Measurements from ENCODE around the gene TAF9.

DNA sequence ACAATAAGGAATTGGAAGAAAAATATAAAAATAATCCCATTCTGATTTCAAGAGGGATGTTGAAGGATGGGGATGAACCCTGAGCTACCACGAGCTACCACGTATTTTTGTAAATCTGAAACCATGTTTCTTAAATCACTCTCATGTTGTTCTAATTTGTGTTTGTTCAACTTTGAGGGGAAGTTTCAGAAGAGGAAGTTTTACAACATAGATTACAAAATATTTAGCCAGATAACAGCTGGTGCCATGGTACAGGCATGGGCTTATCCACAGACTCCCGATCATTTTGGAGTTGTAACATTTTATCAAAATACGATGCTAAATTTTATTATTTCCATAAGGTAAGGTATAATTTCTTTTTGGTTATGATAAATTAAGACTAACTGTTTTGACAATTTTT lies 51.9 kb downstream of the TAF9 start:
- TF ChIP-seq, protein P1, sequence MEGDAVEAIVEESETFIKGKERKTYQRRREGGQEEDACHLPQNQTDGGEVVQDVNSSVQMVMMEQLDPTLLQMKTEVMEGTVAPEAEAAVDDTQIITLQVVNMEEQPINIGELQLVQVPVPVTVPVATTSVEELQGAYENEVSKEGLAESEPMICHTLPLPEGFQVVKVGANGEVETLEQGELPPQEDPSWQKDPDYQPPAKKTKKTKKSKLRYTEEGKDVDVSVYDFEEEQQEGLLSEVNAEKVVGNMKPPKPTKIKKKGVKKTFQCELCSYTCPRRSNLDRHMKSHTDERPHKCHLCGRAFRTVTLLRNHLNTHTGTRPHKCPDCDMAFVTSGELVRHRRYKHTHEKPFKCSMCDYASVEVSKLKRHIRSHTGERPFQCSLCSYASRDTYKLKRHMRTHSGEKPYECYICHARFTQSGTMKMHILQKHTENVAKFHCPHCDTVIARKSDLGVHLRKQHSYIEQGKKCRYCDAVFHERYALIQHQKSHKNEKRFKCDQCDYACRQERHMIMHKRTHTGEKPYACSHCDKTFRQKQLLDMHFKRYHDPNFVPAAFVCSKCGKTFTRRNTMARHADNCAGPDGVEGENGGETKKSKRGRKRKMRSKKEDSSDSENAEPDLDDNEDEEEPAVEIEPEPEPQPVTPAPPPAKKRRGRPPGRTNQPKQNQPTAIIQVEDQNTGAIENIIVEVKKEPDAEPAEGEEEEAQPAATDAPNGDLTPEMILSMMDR (conservative IDR thresholded peaks at IDR 0.05) = no peak
- no peak for TF ChIP-seq ZFX (IDR thresholded peaks at IDR 0.05)
